Astrocyte of the cerebellum (primary cell): Measurements from ENCODE around the gene ACAP1.
"Not testable (repeated sequence)": the region's sequence is repeated elsewhere in the genome, so short reads cannot be mapped to it uniquely, and the experiment has no call there.

Source experiments
- DNase-seq: peaks from one replicate; pipeline ENCODE4 v3.0.0-alpha.2; 2011; ENCODE audit warnings: low read depth
- H3K4me3 ChIP-seq: 2 replicates; pipeline ENCODE4 v1.5.1; 2011; ENCODE audit warnings: mild to moderate bottlenecking, low read depth, low read length, moderate library complexity
- in situ Hi-C: cut with HindIII; loops from 2 replicates; pipeline ENCODE4 v1.10.0; 2017; ENCODE audit warnings: low sequenced_read_pairs
- TF ChIP-seq, protein P1 (sequence below): IDR thresholded peaks from 2 replicates; pipeline ENCODE4 v1.5.1; 2012; ENCODE audit warnings: low read length, low read depth, moderate library complexity, mild to moderate bottlenecking; ENCODE audit errors: missing control alignments

Gene ACAP1

DNA sequence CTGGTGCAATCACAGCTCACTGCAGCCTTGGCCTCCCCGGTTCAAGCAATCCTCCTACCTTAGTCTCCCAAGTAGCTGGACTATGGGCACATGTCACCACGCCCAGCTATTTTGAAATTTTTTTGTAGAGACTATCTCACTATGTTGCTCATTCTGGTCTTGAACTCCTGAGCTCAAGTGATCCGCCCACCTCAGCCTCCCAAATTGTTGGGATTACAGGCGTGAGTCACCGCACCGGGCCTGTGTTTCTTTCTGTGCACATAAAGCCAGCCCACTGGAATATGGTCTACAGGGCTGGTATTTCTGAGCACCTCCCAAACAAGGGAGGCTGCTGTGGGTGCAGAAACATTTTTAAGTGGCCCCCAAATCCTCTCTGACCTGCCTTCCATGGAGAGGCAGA lies 27.0 kb downstream of the ACAP1 start:
- TF ChIP-seq, protein P1, sequence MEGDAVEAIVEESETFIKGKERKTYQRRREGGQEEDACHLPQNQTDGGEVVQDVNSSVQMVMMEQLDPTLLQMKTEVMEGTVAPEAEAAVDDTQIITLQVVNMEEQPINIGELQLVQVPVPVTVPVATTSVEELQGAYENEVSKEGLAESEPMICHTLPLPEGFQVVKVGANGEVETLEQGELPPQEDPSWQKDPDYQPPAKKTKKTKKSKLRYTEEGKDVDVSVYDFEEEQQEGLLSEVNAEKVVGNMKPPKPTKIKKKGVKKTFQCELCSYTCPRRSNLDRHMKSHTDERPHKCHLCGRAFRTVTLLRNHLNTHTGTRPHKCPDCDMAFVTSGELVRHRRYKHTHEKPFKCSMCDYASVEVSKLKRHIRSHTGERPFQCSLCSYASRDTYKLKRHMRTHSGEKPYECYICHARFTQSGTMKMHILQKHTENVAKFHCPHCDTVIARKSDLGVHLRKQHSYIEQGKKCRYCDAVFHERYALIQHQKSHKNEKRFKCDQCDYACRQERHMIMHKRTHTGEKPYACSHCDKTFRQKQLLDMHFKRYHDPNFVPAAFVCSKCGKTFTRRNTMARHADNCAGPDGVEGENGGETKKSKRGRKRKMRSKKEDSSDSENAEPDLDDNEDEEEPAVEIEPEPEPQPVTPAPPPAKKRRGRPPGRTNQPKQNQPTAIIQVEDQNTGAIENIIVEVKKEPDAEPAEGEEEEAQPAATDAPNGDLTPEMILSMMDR = no peak
- in situ Hi-C loops = no loop called here
- no peak for DNase-seq
- no peak overlapping the region for H3K4me3 ChIP-seq

DNA sequence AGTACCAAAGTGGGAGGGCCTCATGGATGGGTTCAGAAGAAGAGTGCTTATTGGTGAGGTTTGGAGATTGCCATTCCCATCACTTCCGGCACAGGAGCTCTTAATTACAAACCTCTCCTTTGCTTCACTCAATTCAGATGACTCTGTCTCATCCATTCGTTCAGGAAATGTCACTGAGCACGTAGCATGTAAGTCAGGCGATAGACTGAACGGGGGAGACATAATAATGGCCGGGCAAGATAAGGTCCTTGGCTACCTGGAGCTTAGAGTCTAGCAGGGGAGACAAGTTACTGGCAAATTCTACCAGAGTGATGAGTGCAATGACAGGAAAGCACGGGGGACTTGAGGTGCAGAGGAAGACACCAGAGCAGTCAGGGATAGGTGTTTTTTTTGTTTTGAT lies 29.6 kb downstream of the ACAP1 start:
- in situ Hi-C loops, H3K4me3 ChIP-seq, DNase-seq: not testable (repeated sequence)

DNA sequence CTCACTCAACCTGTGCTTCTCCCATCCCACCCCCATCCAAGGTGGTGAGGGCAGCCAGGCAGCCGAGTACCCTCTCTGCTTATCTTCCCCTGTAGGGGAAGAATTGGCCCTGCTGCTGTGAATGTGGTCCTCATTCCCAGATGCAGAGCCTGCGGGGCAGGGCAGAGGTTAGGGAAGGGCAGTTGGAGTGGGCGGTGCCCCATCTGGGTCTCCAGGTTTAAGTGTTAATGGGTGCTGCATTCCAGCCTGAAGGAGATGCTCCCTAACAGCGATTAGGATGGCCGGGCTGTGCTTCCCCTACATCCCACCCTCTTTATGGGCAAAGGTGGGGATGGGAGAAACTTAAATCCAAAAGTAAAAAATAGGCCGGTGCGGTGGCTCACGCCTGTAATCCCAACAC lies 30.8 kb downstream of the ACAP1 start:
- no peak overlapping the region for H3K4me3 ChIP-seq
- in situ Hi-C loops = no loop called here
- TF ChIP-seq, protein P1 = no peak
- DNase-seq = no peak

DNA sequence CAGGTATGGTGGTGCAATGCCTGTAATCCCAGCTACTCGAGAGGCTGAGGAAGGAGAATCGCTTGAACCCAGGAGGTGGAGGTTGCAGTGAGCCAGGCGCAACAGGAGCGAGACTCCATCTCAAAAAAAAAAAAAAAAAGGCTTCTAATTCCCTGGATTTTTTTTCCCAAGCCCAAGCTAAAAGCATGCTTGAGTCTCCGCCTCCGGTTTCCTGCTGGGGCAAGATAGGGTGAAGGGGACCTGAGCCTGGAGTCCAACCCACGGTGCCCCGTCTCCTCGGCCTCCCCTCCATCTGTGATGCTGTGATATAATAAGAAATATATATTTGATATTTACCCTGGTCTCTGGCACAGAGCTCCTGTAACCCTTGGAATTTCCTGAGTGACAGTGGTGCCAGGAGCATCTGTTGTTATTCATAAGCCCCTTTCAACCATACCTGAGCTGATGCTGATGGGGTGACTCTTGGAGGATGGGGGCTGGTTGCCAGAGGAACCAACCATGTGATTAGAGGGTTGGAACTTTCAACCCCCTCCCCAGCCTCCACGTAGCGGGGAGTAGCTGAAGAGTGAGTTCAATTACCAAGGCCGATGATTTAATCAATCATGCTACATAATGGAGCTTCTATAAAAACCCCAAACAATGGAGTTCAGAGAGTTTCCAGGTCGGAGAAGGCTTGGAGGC lies 31.7 kb downstream of the ACAP1 start:
- TF ChIP-seq, protein P1 = no peak
- no peak for DNase-seq
- H3K4me3 ChIP-seq = no peak overlapping the region
- in situ Hi-C loops = no loop called here

DNA sequence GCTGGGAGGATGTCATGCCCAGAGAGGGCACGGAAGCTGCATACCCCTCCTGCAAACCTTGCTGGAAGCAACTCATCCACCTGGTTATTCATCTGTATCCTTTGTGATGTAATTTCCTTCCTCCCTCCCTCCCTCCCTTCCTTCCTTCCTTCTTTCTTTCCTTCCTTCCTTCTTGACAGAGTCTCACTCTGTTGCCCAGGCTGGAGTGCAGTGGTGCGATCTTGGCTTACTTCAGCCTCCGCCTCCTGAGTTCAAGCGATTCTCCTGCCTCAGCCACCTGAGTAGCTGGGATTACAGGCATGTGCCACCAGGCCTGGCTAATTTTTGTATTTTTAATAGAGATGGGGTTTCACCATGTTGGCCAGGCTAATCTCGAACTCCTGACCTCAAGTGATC lies 32.3 kb downstream of the ACAP1 start:
- in situ Hi-C loops, DNase-seq, H3K4me3 ChIP-seq: not testable (repeated sequence)

DNA sequence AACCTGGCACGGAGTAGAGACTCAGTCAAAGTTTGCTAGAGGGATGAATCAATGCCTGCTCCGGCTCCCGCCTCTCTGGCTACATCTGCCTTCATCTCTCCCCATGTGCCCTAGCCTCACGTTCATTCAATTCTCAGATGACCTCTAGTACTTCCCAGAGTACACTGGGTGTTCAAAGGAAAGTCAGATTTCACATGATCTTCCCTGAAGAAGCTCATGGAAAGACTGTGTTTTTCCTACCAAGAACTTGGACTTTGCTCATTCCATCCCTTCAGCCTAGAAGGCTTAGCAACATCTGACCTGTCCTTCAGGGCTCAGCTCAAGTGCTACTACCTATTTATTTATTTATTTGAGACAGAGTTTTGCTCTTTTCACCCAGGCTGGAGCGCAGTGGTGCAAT lies 33.5 kb downstream of the ACAP1 start:
- DNase-seq = no peak
- no peak overlapping the region for H3K4me3 ChIP-seq
- TF ChIP-seq, protein P1 = no peak
- in situ Hi-C loops = no loop called here

DNA sequence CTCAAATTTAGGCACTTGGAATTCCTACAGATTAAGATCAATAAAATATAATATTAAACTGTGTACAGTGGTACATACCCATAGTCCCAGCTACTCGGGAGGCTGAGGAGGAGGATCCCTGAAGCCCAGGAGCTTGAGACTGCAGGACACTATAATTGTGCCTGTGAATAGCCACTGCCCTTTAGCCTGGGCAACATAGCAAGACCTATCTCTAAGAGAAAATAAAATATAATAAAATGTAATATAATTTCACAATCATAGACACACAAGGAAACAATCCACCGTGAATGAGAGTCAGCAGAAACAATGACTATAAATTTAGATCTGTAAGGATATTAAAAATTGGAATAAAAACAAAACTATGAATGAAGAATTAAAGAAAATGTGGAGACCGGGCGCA lies 34.5 kb downstream of the ACAP1 start:
- in situ Hi-C loops = no loop called here
- DNase-seq = no peak
- no peak overlapping the region for H3K4me3 ChIP-seq
- TF ChIP-seq, protein P1 = no peak

DNA sequence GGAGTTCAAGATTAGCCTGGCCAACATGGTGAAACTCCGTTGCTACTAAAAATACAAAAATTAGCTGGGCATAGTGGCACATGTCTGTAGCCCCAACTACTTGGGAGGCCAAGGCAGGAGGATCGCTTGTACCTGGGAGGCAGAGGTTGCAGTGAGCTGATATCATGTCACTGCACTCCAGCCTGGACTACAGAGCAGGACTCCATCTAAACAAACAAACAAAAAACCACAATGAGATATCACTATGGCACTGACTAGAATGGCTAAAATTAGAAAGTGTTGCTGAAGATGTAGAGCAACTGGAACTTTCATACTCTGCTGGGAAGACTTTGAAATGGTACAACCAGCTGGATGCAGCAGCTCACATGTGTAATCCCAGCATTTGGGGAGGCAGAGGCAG lies 38.0 kb downstream of the ACAP1 start:
- TF ChIP-seq, protein P1 = no peak
- no peak overlapping the region for H3K4me3 ChIP-seq
- DNase-seq = no peak
- in situ Hi-C loops = no loop called here
